Measurements from ENCODE around the gene SYS1.

The SYS1 gene

GRCh38 chr20:45394221-45395113 is 31.5 kb downstream of the SYS1 start:
- H3K4me3 ChIP-seq (ENCODE audit: control insufficient read depth, low read depth, low read length): no peak overlapping the region
- no peak for DNase-seq (ENCODE audit: low read depth)
- TF ChIP-seq CTCF (conservative IDR thresholded peaks at IDR 0.05; ENCODE audit: control insufficient read depth, insufficient read depth, low read depth, low read length): no peak

GRCh38 chr20:45395114-45395415 is 32.1 kb downstream of the SYS1 start:
- no peak for DNase-seq (ENCODE audit: low read depth)
- no peak for TF ChIP-seq CTCF (conservative IDR thresholded peaks at IDR 0.05; ENCODE audit: control insufficient read depth, insufficient read depth, low read depth, low read length)
- H3K4me3 ChIP-seq (ENCODE audit: control insufficient read depth, low read depth, low read length): no peak overlapping the region

- no peak for DNase-seq (ENCODE audit: low read depth)
- TF ChIP-seq CTCF (conservative IDR thresholded peaks at IDR 0.05; ENCODE audit: control insufficient read depth, insufficient read depth, low read depth, low read length): no peak
- H3K4me3 ChIP-seq (ENCODE audit: control insufficient read depth, low read depth, low read length): no peak overlapping the region
Observed at GRCh38 chr20:45399018-45399417, 36.1 kb downstream of the SYS1 start.

GRCh38 chr20:45400346-45401031 is 37.5 kb downstream of the SYS1 start:
- TF ChIP-seq CTCF (conservative IDR thresholded peaks at IDR 0.05; ENCODE audit: control insufficient read depth, insufficient read depth, low read depth, low read length): no peak
- no peak overlapping the region for H3K4me3 ChIP-seq (ENCODE audit: control insufficient read depth, low read depth, low read length)
- no peak for DNase-seq (ENCODE audit: low read depth)

- no peak overlapping the region for H3K4me3 ChIP-seq (ENCODE audit: control insufficient read depth, low read depth, low read length)
- peak; percentile 32 for DNase-seq (ENCODE audit: low read depth)
- no peak for TF ChIP-seq CTCF (conservative IDR thresholded peaks at IDR 0.05; ENCODE audit: control insufficient read depth, insufficient read depth, low read depth, low read length)
Observed at GRCh38 chr20:45402946-45403345, 40.0 kb downstream of the SYS1 start.

- no peak for TF ChIP-seq CTCF (conservative IDR thresholded peaks at IDR 0.05; ENCODE audit: control insufficient read depth, insufficient read depth, low read depth, low read length)
- no peak for DNase-seq (ENCODE audit: low read depth)
- H3K4me3 ChIP-seq (ENCODE audit: control insufficient read depth, low read depth, low read length): no peak overlapping the region
Observed at GRCh38 chr20:45404438-45404837, 41.5 kb downstream of the SYS1 start.

Data from fibroblast of mammary gland (primary cell).